OCI-LY7 (cell line): ENCODE measurements around the gene CLEC18B.

ENCODE experiments used
- EZH2phosphoT487 ChIP-seq: fragments of 200-600 bp; sonication (generic); IDR thresholded peaks from 2 replicates; pipeline ENCODE4 v1.6.1; 2018; ENCODE audit warnings: low read depth, borderline replicate concordance, mild to moderate bottlenecking, mixed run types, antibody characterized with exemption, low read length, moderate library complexity, mixed read lengths
- TF ChIP-seq, protein P1 (sequence below): fragments of 200-600 bp; sonication (generic); conservative IDR thresholded peaks from 2 replicates; pipeline ENCODE4 v1.5.1; 2014; ENCODE audit warnings: mild to moderate bottlenecking, antibody characterized with exemption, low read length, moderate library complexity, mixed read lengths

DNA sequence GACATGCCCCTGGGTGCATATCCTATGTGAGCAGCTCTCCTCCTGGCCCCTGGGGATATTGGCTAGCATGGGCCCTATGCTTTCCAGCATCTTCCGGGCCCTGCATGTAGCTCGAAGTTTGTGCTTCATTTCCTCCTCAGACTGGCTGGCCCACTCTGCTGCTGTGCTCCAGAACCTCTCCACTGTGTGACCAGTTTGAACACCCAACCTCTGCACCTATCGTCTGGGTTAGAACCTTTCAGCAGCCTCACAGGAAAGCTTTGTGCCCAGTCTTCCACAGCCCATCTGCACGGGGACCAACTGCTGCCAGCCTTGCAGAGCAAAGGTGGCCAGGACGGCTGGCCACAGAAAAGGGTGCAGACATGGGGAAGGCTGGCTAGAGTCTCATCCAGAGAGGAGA lies 10.2 kb upstream of the CLEC18B start:
- TF ChIP-seq, protein P1, sequence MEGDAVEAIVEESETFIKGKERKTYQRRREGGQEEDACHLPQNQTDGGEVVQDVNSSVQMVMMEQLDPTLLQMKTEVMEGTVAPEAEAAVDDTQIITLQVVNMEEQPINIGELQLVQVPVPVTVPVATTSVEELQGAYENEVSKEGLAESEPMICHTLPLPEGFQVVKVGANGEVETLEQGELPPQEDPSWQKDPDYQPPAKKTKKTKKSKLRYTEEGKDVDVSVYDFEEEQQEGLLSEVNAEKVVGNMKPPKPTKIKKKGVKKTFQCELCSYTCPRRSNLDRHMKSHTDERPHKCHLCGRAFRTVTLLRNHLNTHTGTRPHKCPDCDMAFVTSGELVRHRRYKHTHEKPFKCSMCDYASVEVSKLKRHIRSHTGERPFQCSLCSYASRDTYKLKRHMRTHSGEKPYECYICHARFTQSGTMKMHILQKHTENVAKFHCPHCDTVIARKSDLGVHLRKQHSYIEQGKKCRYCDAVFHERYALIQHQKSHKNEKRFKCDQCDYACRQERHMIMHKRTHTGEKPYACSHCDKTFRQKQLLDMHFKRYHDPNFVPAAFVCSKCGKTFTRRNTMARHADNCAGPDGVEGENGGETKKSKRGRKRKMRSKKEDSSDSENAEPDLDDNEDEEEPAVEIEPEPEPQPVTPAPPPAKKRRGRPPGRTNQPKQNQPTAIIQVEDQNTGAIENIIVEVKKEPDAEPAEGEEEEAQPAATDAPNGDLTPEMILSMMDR = no peak
- TF ChIP-seq EZH2phosphoT487 = no peak
